ENCODE results near the gene TUBB1.
"Not testable (repeated sequence)": the region's sequence is repeated elsewhere in the genome, so short reads cannot be mapped to it uniquely, and the experiment has no call there.

Gene TUBB1

GRCh38 chr20:59024111-59024530, 4.9 kb downstream of the TUBB1 start:
- DNase-seq, result no peak

- DNase-seq, result no peak
Measured at GRCh38 chr20:59025086-59025485, 5.9 kb downstream of the TUBB1 start.

- no peak for DNase-seq
Measured at GRCh38 chr20:59025511-59025910, 6.3 kb downstream of the TUBB1 start.

GRCh38 chr20:59026904-59027740, 7.9 kb downstream of the TUBB1 start:
- DNase-seq, result no peak

- DNase-seq, result no peak
Measured at GRCh38 chr20:59027741-59028320, 8.6 kb downstream of the TUBB1 start.

GRCh38 chr20:59028812-59029211, 9.6 kb downstream of the TUBB1 start:
- DNase-seq, result no peak

GRCh38 chr20:59030911-59031563, 11.8 kb downstream of the TUBB1 start:
- DNase-seq, result no peak

GRCh38 chr20:59031564-59032022, 12.4 kb downstream of the TUBB1 start:
- no peak for DNase-seq

- peak; percentile 88 to 95 for DNase-seq
Measured at GRCh38 chr20:59032023-59032712, 12.9 kb downstream of the TUBB1 start, which contains the start of gene ATP5F1E. Gene ATP5F1E, minus strand, starts transcription at chr20:59032335. Its CDS starts 84 bp downstream, at chr20:59032251.

- DNase-seq, result peak in 1 of 2 experiments; percentile 80
Measured at GRCh38 chr20:59032713-59033059, 13.5 kb downstream of the TUBB1 start.

GRCh38 chr20:59033093-59033492, 13.9 kb downstream of the TUBB1 start:
- no peak for DNase-seq

- DNase-seq, result no peak
Measured at GRCh38 chr20:59033616-59034165, 14.5 kb downstream of the TUBB1 start.

GRCh38 chr20:59035381-59035780, 16.2 kb downstream of the TUBB1 start:
- no peak for DNase-seq

- no peak for DNase-seq
Measured at GRCh38 chr20:59037386-59037785, 18.2 kb downstream of the TUBB1 start.

GRCh38 chr20:59039233-59039632, 20.0 kb downstream of the TUBB1 start:
- DNase-seq, result no peak

GRCh38 chr20:59040667-59041066, 21.4 kb downstream of the TUBB1 start:
- DNase-seq, result no peak

GRCh38 chr20:59041487-59041886, 22.3 kb downstream of the TUBB1 start:
- DNase-seq, result not testable (repeated sequence)

- no peak for DNase-seq
Measured at GRCh38 chr20:59042151-59042795, 23.0 kb downstream of the TUBB1 start, which contains the start of gene PRELID3B. Gene PRELID3B, minus strand, starts transcription at chr20:59042786. Its CDS starts 56 bp downstream, at chr20:59042730.

- DNase-seq, result peak; percentile 70 to 93
Measured at GRCh38 chr20:59042796-59043631, 23.8 kb downstream of the TUBB1 start.

GRCh38 chr20:59043698-59044097, 24.5 kb downstream of the TUBB1 start:
- no peak for DNase-seq

- no peak for DNase-seq
Measured at GRCh38 chr20:59044295-59044694, 25.1 kb downstream of the TUBB1 start.

Data from NCI-H187 (cell line).